IMR-90 (cell line): ENCODE results near the gene SLIT3. TPM values are rescaled to one million over a fixed set of nuclear protein-coding genes. Genes with fewer than 3 reads are reported as not detected.

Experiments used
- ATAC-seq: fragments of 200-7000 bp; cut with Tn5 transposase; 2 replicates; pipeline ENCODE4 v1.9.1; 2020; ENCODE audit warnings: low read depth, mild to moderate bottlenecking, moderate library complexity
- BruUV-seq: library from RNA; stranded (reverse); fragments of 400-500 nt; replicated peaks from 2 replicates; lab custom pipeline; 2021; lab: Mats Ljungman, UMichigan
- CTCF ChIA-PET: fragments of 300-600 bp; formaldehyde crosslinking; extraction: SDS; loops from one replicate; lab custom pipeline; 2021; ENCODE audit warnings: antibody characterized with exemption; lab: Yijun Ruan, JAX
- POLR2A ChIA-PET: fragments of 300-600 bp; sonication (Branson Sonifier 250); formaldehyde crosslinking; loops from one replicate; lab custom pipeline; 2022; ENCODE audit warnings: antibody characterized with exemption; ENCODE audit not compliant: unreplicated experiment; lab: Charles Lee
- DNase-seq: peaks from one replicate; pipeline ENCODE4 v3.0.0; 2013
- H2AFZ ChIP-seq: replicated peaks from 2 replicates; pipeline ENCODE3; 2013; ENCODE audit warnings: low read length, mild to moderate bottlenecking; ENCODE audit not compliant: poor library complexity
- H2AK5ac ChIP-seq: 2 replicates; pipeline ENCODE4 v1.6.1; 2013; ENCODE audit warnings: low read depth, low read length, inconsistent platforms
- H2AK9ac ChIP-seq: replicated peaks from 2 replicates; pipeline ENCODE3; 2013; ENCODE audit warnings: mild to moderate bottlenecking, low read depth, low read length, moderate library complexity; ENCODE audit not compliant: poor library complexity
- H2BK120ac ChIP-seq: 2 replicates; pipeline ENCODE4 v1.6.1; 2013; ENCODE audit warnings: low read depth, low read length, inconsistent platforms
- H2BK15ac ChIP-seq: 3 replicates; pipeline ENCODE4 v1.6.1; 2013; ENCODE audit warnings: low read depth, low read length, inconsistent platforms
- H2BK20ac ChIP-seq: 2 replicates; pipeline ENCODE4 v1.6.1; 2013; ENCODE audit warnings: low read depth, mild to moderate bottlenecking, inconsistent platforms, low read length, moderate library complexity
- H2BK5ac ChIP-seq: 2 replicates; pipeline ENCODE4 v1.6.1; 2013; ENCODE audit warnings: mild to moderate bottlenecking, low read depth, low read length, inconsistent platforms; ENCODE audit not compliant: poor library complexity, severe bottlenecking
- H3K14ac ChIP-seq: replicated peaks from 2 replicates; pipeline ENCODE4 v1.6.1; 2013; ENCODE audit warnings: low read depth, low read length, inconsistent platforms
- H3K18ac ChIP-seq: 2 replicates; pipeline ENCODE4 v1.6.1; 2013; ENCODE audit warnings: low read depth, low read length, control low read depth
- H3K23ac ChIP-seq: 2 replicates; pipeline ENCODE4 v1.6.1; 2013; ENCODE audit warnings: low read depth, low read length, inconsistent platforms
- H3K27ac ChIP-seq: 2 replicates; pipeline ENCODE4 v1.5.1; 2013; ENCODE audit warnings: mild to moderate bottlenecking, control low read depth, low read length; ENCODE audit not compliant: insufficient read depth
- H3K27me3 ChIP-seq: 2 replicates; pipeline ENCODE4 v1.6.1; 2013; ENCODE audit warnings: low read length; ENCODE audit not compliant: control insufficient read depth, insufficient read depth
- H3K36me3 ChIP-seq: 2 replicates; pipeline ENCODE4 v1.6.1; 2013; ENCODE audit warnings: low read length, mixed read lengths; ENCODE audit not compliant: control insufficient read depth, insufficient read depth
- H3K4ac ChIP-seq: 2 replicates; pipeline ENCODE4 v1.6.1; 2013; ENCODE audit warnings: low read depth, low read length, inconsistent platforms
- H3K4me1 ChIP-seq: 2 replicates; pipeline ENCODE4 v1.6.1; 2013; ENCODE audit warnings: low read length, mixed read lengths; ENCODE audit not compliant: control insufficient read depth, insufficient read depth
- H3K4me2 ChIP-seq: 2 replicates; pipeline ENCODE4 v1.6.1; 2013; ENCODE audit warnings: low read depth, mild to moderate bottlenecking, control low read depth, low read length, moderate library complexity
- H3K4me3 ChIP-seq: 2 replicates; pipeline ENCODE4 v1.5.1; 2013; ENCODE audit warnings: low read depth, mild to moderate bottlenecking, control low read depth, low read length, moderate library complexity; ENCODE audit not compliant: insufficient read depth
- H3K56ac ChIP-seq: 2 replicates; pipeline ENCODE4 v1.6.1; 2013; ENCODE audit warnings: low read length, inconsistent platforms; ENCODE audit not compliant: insufficient read depth; ENCODE audit errors: extremely low read depth
- H3K79me1 ChIP-seq, 2 experiments: 2 replicates each; pipeline ENCODE4 v1.6.1; 2013; ENCODE audit warnings: low read length in 2 of 2, inconsistent platforms in 1 of 2, low read depth in 1 of 2
- H3K9ac ChIP-seq: 2 replicates; pipeline ENCODE4 v1.6.1; 2013; ENCODE audit warnings: low read depth, low read length, control low read depth
- H3K9me1 ChIP-seq: 2 replicates; pipeline ENCODE4 v1.6.1; 2013; ENCODE audit warnings: low read length, inconsistent platforms; ENCODE audit not compliant: insufficient read depth
- H3K9me3 ChIP-seq: 2 replicates; pipeline ENCODE4 v1.6.1; 2013; ENCODE audit warnings: low read length; ENCODE audit not compliant: control insufficient read depth, insufficient read depth
- H4K20me1 ChIP-seq: 2 replicates; pipeline ENCODE4 v1.6.1; 2013; ENCODE audit warnings: low read length, inconsistent platforms; ENCODE audit not compliant: insufficient read depth
- H4K5ac ChIP-seq: 2 replicates; pipeline ENCODE4 v1.6.1; 2013; ENCODE audit warnings: mild to moderate bottlenecking, low read depth, low read length, control low read depth
- H4K8ac ChIP-seq, 2 experiments: 2 replicates each; pipeline ENCODE4 v1.6.1; 2013; ENCODE audit warnings: low read depth in 2 of 2, low read length in 2 of 2, control low read depth in 1 of 2, inconsistent platforms in 1 of 2
- H4K91ac ChIP-seq: 2 replicates; pipeline ENCODE4 v1.6.1; 2013; ENCODE audit warnings: low read depth, low read length, inconsistent platforms; ENCODE audit not compliant: insufficient read depth
- BHLHE40 ChIP-seq: fragments of 150-350 bp; IDR thresholded peaks from 2 replicates; pipeline ENCODE4 v1.6.1; 2016; ENCODE audit warnings: mild to moderate bottlenecking, low read depth, low read length
- CEBPB ChIP-seq: IDR thresholded peaks from 2 replicates; pipeline ENCODE4 v1.6.1; 2012; ENCODE audit warnings: low read depth, low read length, improper control_type of control experiment
- CHD1 ChIP-seq: IDR thresholded peaks from 2 replicates; pipeline ENCODE4 v1.6.1; 2012; ENCODE audit warnings: low read depth, low read length, improper control_type of control experiment
- CTCF ChIP-seq: conservative IDR thresholded peaks from 2 replicates; pipeline ENCODE4 v1.5.1; 2012; ENCODE audit warnings: mild to moderate bottlenecking, low read depth, low read length, improper control_type of control experiment
- ELK1 ChIP-seq: fragments of 150-350 bp; IDR thresholded peaks from 2 replicates; pipeline ENCODE4 v1.6.1; 2016; ENCODE audit warnings: low read depth, mild to moderate bottlenecking, low read length, moderate library complexity, borderline replicate concordance
- FOS ChIP-seq: fragments of 150-350 bp; IDR thresholded peaks from 2 replicates; pipeline ENCODE4 v1.6.1; 2016; ENCODE audit warnings: low read depth, low read length
- MAFK ChIP-seq: IDR thresholded peaks from 2 replicates; pipeline ENCODE4 v1.6.1; 2012; ENCODE audit warnings: low read depth, low read length, improper control_type of control experiment
- MAZ ChIP-seq: IDR thresholded peaks from 2 replicates; pipeline ENCODE4 v1.6.1; 2012; ENCODE audit warnings: low read depth, mild to moderate bottlenecking, low read length, improper control_type of control experiment, moderate library complexity, borderline replicate concordance
- MXI1 ChIP-seq: IDR thresholded peaks from 2 replicates; pipeline ENCODE4 v1.6.1; 2012; ENCODE audit warnings: low read depth, mild to moderate bottlenecking, low read length, moderate library complexity, borderline replicate concordance
- NFE2L2 ChIP-seq: fragments of 150-350 bp; IDR thresholded peaks from 2 replicates; pipeline ENCODE4 v1.6.1; 2016; ENCODE audit warnings: low read depth, mild to moderate bottlenecking, low read length
- POLR2A ChIP-seq: IDR thresholded peaks from 2 replicates; pipeline ENCODE4 v1.6.1; 2012; ENCODE audit warnings: mild to moderate bottlenecking, low read depth, low read length
- RAD21 ChIP-seq: IDR thresholded peaks from 2 replicates; pipeline ENCODE4 v1.6.1; 2012; ENCODE audit warnings: low read length, improper control_type of control experiment
- RCOR1 ChIP-seq: IDR thresholded peaks from 2 replicates; pipeline ENCODE4 v1.6.1; 2012; ENCODE audit warnings: mild to moderate bottlenecking, low read length, improper control_type of control experiment; ENCODE audit not compliant: insufficient replicate concordance
- RFX5 ChIP-seq: IDR thresholded peaks from 2 replicates; pipeline ENCODE4 v1.8.0; 2012; ENCODE audit warnings: low read depth, mild to moderate bottlenecking, low read length, moderate library complexity
- SMC3 ChIP-seq: fragments of 150-350 bp; IDR thresholded peaks from 2 replicates; pipeline ENCODE4 v1.6.1; 2016; ENCODE audit warnings: low read depth, mild to moderate bottlenecking, antibody characterized with exemption, low read length, moderate library complexity
- USF2 ChIP-seq: fragments of 150-350 bp; IDR thresholded peaks from 2 replicates; pipeline ENCODE4 v1.6.1; 2017; ENCODE audit warnings: mild to moderate bottlenecking, antibody characterized with exemption, low read length, low read depth
- WGBS, 2 experiments: methylation state at CpG; one replicate each; pipeline versions ENCODE4 v1.1.5 to v1.1.7; 2013; ENCODE audit warnings: missing lambda C conversion rate in 2 of 2; ENCODE audit not compliant: insufficient read length in 1 of 2; ENCODE audit errors: extremely low coverage in 2 of 2; 5-methylcytosine and 5-hydroxymethylcytosine counted together
- dilution Hi-C: fragments of 300-500 bp; cut with HindIII; formaldehyde crosslinking; loops from one replicate; pipeline ENCODE4 v1.14.3; 2018; ENCODE audit warnings: low sequenced_read_pairs; ENCODE audit not compliant: unreplicated experiment
- in situ Hi-C: fragments of 300-500 bp; cut with MboI; formaldehyde crosslinking; loops from 3 replicates; pipeline ENCODE4 v1.14.3; 2019; ENCODE audit warnings: low sequenced_read_pairs, inconsistent platforms, mixed read lengths
- intact Hi-C: fragments of 100-400 bp; cut with micrococcal nuclease; formaldehyde crosslinking; loops from 2 replicates; pipeline ENCODE4 v1.10.0; 2022
- polyA plus RNA-seq, 3 experiments: library from polyadenylated mRNA; depleted of rRNA; stranded (reverse); fragments of >200 nt; gene quantifications; 2 replicates each; pipeline ENCODE4 v1.2.3, GENCODE V29; 2012; ENCODE audit warnings: low replicate concordance in 1 of 3
- total RNA-seq: library from RNA; depleted of rRNA; stranded (reverse); fragments of >200 nt; gene quantifications from 2 replicates; pipeline ENCODE4 v1.2.3, GENCODE V29; 2012

SLIT3 gene
- total and polyA plus RNA-seq, 2 of the 4 experiments (the other 2 are of a cell fraction) = 0.18 to 0.50 TPM

- no peak for ATAC-seq
Measured at GRCh38 chr5:168984135-168984675, 316.7 kb downstream of the SLIT3 start.

More at GRCh38 chr5:168984135-168984675, 316.7 kb downstream of the SLIT3 start:
- in situ Hi-C loops = no loop called here
- dilution Hi-C loops = no loop called here
- Histone ChIP-seq H2AFZ (no peak overlapping the region), H2BK5ac (no peak overlapping the region), H3K9me1 (no peaks in the 10 kb centered on the region), H3K9ac (no peak overlapping the region), H4K91ac (no peak overlapping the region), H3K56ac (no peak overlapping the region), H4K8ac (no peak overlapping the region), H3K4me1 (no peaks in the 10 kb centered on the region), H3K9me3 (no peaks in the 10 kb centered on the region), H2BK15ac (no peak overlapping the region), H3K4ac (no peak overlapping the region), H2AK9ac (no peak overlapping the region), H2BK120ac (no peak overlapping the region), H4K20me1 (no peaks in the 10 kb centered on the region), H3K23ac (no peak overlapping the region), H4K5ac (no peak overlapping the region), H3K27ac (no peak overlapping the region), H3K18ac (no peak overlapping the region), H3K27me3 (peaks cover under 1% of the 10 kb centered on the region; the same call in 1 of the 2 replicates), H3K79me1 (no peaks in the 10 kb centered on the region), H2AK5ac (no peak overlapping the region), H3K36me3 (no peaks in the 10 kb centered on the region), H2BK20ac (no peak overlapping the region), H3K4me3 (no peak overlapping the region), H3K14ac (no peak overlapping the region), H3K4me2 (no peak overlapping the region)
- BruUV-seq = no TSS peak
- ChIA-PET POLR2A (no interaction called here), CTCF (no interaction called here)
- DNase-seq = no peak
- TF ChIP-seq CHD1 (no peak), MXI1 (no peak), RCOR1 (no peak), NFE2L2 (no peak), RFX5 (no peak), SMC3 (no peak), CEBPB (no peak), RAD21 (no peak), POLR2A (no peak), MAFK (no peak), FOS (no peak), ELK1 (no peak), MAZ (no peak), USF2 (no peak), BHLHE40 (no peak), CTCF (no peak)
- intact Hi-C loops = loop anchor here (10.0 kb wide), 3 partner anchors 279 to 1091 kb away; no protein-coding TSS in a partner anchor
- WGBS, 2 experiments = 81% methylated on average over 3 of the region's 5 CpGs; no CpG with 5 or more reads in 1 of the 2 experiments
